K562 (cell line): Measurements from ENCODE around the gene STT3A. TPM values are rescaled to one million over a fixed set of nuclear protein-coding genes. Genes with fewer than 3 reads are reported as not detected.
A peak's percentile ranks its signal among the peaks of the same experiment; 100 is the strongest.

Experiments used
- ASH1L ChIP-seq: fragments of 450-650 bp; IDR thresholded peaks from 2 replicates; pipeline ENCODE4 v1.6.1; 2018; ENCODE audit warnings: borderline replicate concordance, mild to moderate bottlenecking, low read depth; ENCODE audit not compliant: partially characterized antibody
- DDX20 ChIP-seq: fragments of 450-650 bp; IDR thresholded peaks from 2 replicates; pipeline ENCODE4 v1.6.1; 2016; ENCODE audit warnings: missing genetic modification characterization, low read depth, mild to moderate bottlenecking, missing compliant biosample characterization, moderate library complexity
- ESRRA ChIP-seq: fragments of 450-650 bp; IDR thresholded peaks from 2 replicates; pipeline ENCODE4 v1.6.1; 2014; ENCODE audit warnings: low read depth, mild to moderate bottlenecking, moderate library complexity, borderline replicate concordance
- KDM2B ChIP-seq: fragments of 250-450 bp; sonication (Bioruptor Pico); IDR thresholded peaks from 2 replicates; pipeline ENCODE4 v1.8.0; 2021; ENCODE audit warnings: mild to moderate bottlenecking, moderate library complexity
- KDM5B ChIP-seq: fragments of 200-600 bp; sonication (generic); IDR thresholded peaks from 2 replicates; pipeline ENCODE4 v1.6.1; 2012; ENCODE audit warnings: low read depth, mild to moderate bottlenecking, moderate library complexity, low read length, control low read depth, inconsistent platforms; ENCODE audit not compliant: insufficient replicate concordance
- RAD21 ChIP-seq, 2 experiments: fragments of 250-450 bp in 1 of 2; fragments of 450-650 bp in 1 of 2; sonication (Bioruptor Pico) in 1 of 2; formaldehyde crosslinking in 1 of 2; IDR thresholded peaks in 1 of 2; conservative IDR thresholded peaks in 1 of 2; 2 replicates each; pipeline versions ENCODE4 v1.4.0 to v1.8.0; 2020 to 2022; ENCODE audit warnings: mild to moderate bottlenecking in 2 of 2, moderate library complexity in 1 of 2
- RBBP5 ChIP-seq: fragments of 200-600 bp; sonication (generic); IDR thresholded peaks from 2 replicates; pipeline ENCODE4 v1.6.1; 2012; ENCODE audit warnings: borderline replicate concordance, mild to moderate bottlenecking, low read length, control low read depth, inconsistent platforms; ENCODE audit not compliant: insufficient read depth, poor library complexity, severe bottlenecking
- RNF2 ChIP-seq: sonication (generic); IDR thresholded peaks from 2 replicates; pipeline ENCODE4 v1.6.1; 2016
- SUPT5H ChIP-seq: fragments of 450-650 bp; IDR thresholded peaks from 2 replicates; pipeline ENCODE4 v1.6.1; 2016
- TCF7 ChIP-seq: sonication (generic); IDR thresholded peaks from 2 replicates; pipeline ENCODE4 v1.6.1; 2016; ENCODE audit warnings: antibody characterized with exemption, borderline replicate concordance
- ZNF133 ChIP-seq: fragments of 250-450 bp; sonication (Bioruptor Pico); IDR thresholded peaks from 2 replicates; pipeline ENCODE4 v1.4.0; 2020; ENCODE audit warnings: mild to moderate bottlenecking
- ZNF431 ChIP-seq: sonication (generic); formaldehyde crosslinking; IDR thresholded peaks from 2 replicates; pipeline ENCODE4 v1.8.0; 2022; ENCODE audit warnings: mild to moderate bottlenecking, missing genetic modification reagents
- ZNF780A ChIP-seq: fragments of 250-450 bp; sonication (Bioruptor Pico); IDR thresholded peaks from 2 replicates; pipeline ENCODE4 v1.5.0; 2021; ENCODE audit warnings: mild to moderate bottlenecking
- ZNF79 ChIP-seq: fragments of 250-450 bp; sonication (Bioruptor Pico); IDR thresholded peaks from 2 replicates; pipeline ENCODE4 v1.4.0; 2020; ENCODE audit warnings: low read depth, mild to moderate bottlenecking, moderate library complexity
- polyA plus RNA-seq, 8 experiments: library from polyadenylated mRNA; depleted of rRNA in 4 of 8; stranded (reverse) in 5 of 8; unstranded in 3 of 8; fragments of >200 nt; fragmentation: Nextera tagmentation in 2 of 8; fragmentation: Illumina TruSeq in 1 of 8; extraction: Ambion mirVana in 2 of 8; extraction: Trizol in 1 of 8; gene quantifications; 2 replicates each; pipeline versions ENCODE4 v1.2.1 to v1.2.3, GENCODE V29; 2011 to 2014; ENCODE audit warnings: inconsistent platforms in 1 of 8, missing spikeins in 1 of 8
- total RNA-seq, 7 experiments: library from RNA; depleted of rRNA in 6 of 7; stranded (reverse); fragments of >200 nt in 6 of 7; fragmentation: Illumina TruSeq in 2 of 7; extraction: Trizol in 2 of 7; gene quantifications; 2 replicates each; pipeline versions ENCODE4 v1.2.1 to v1.2.3, GENCODE V29; 2011 to 2021; ENCODE audit warnings: low replicate concordance in 1 of 7
- TF ChIP-seq, protein P1 (sequence below): fragments of 250-450 bp; sonication (Bioruptor Pico); IDR thresholded peaks from 2 replicates; pipeline ENCODE4 v1.8.0; 2022; ENCODE audit warnings: moderate library complexity, mild to moderate bottlenecking, inconsistent platforms
- TF ChIP-seq, protein P2 (sequence below): fragments of 250-450 bp; sonication (Bioruptor Pico); IDR thresholded peaks from 2 replicates; pipeline ENCODE4 v1.5.0; 2020; ENCODE audit warnings: mild to moderate bottlenecking, borderline replicate concordance
- TF ChIP-seq, protein P3 (sequence below): sonication (generic); formaldehyde crosslinking; IDR thresholded peaks from 2 replicates; pipeline ENCODE4 v1.8.0; 2022; ENCODE audit warnings: mild to moderate bottlenecking, missing genetic modification reagents
- TF ChIP-seq, protein P4 (sequence below): fragments of 200-400 bp; formaldehyde crosslinking; IDR thresholded peaks from 2 replicates; pipeline ENCODE4 v1.6.1; 2017; ENCODE audit warnings: mild to moderate bottlenecking, low read depth, low read length, moderate library complexity
- TF ChIP-seq, protein P5 (sequence below): fragments of 250-450 bp; sonication (Bioruptor Pico); IDR thresholded peaks from 2 replicates; pipeline ENCODE4 v1.4.0; 2020; ENCODE audit warnings: mild to moderate bottlenecking, moderate library complexity, borderline replicate concordance

Gene STT3A
- total and polyA plus RNA-seq, 9 of the 15 experiments (the other 6 are each of a cell fraction or from before 2014, with no cell fraction given), result 70.7 to 330 (median 192) TPM

DNA sequence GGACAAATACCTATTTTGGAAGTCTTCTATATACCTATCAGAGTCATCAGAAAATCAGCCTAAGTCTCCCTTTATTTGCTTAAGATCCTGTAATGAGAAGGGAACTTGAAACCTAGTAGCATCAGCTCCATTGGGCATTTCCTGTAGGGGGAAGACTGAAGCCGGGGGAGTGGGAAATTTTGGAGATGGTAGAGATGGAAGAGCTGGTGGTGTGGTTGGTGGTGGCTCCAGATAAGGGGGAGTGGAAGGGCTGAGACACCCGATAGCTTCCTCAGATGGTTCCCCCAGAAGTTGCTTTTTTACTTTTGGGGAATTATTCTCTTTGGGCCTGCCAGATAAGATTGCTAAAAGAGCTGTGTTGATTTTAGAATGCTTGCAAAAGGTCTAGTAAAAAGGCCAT, 39.7 kb upstream of the STT3A start (continued):
- no peak for TF ChIP-seq DDX20 (tag)
- TF ChIP-seq, protein P1, sequence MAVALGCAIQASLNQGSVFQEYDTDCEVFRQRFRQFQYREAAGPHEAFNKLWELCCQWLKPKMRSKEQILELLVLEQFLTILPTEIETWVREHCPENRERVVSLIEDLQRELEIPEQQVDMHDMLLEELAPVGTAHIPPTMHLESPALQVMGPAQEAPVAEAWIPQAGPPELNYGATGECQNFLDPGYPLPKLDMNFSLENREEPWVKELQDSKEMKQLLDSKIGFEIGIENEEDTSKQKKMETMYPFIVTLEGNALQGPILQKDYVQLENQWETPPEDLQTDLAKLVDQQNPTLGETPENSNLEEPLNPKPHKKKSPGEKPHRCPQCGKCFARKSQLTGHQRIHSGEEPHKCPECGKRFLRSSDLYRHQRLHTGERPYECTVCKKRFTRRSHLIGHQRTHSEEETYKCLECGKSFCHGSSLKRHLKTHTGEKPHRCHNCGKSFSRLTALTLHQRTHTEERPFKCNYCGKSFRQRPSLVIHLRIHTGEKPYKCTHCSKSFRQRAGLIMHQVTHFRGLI (CRISPR knock-in tag), result peak; percentile 53; the same call in 1 of the 2 replicates
- no peak for TF ChIP-seq ASH1L
- no peak for TF ChIP-seq ZNF780A (CRISPR knock-in tag)
- TF ChIP-seq RBBP5, result no peak
- TF ChIP-seq KDM2B (CRISPR knock-in tag), result no peak
- TF ChIP-seq ZNF133 (CRISPR knock-in tag), result no peak
- no peak for TF ChIP-seq ESRRA
- TF ChIP-seq, protein P2, sequence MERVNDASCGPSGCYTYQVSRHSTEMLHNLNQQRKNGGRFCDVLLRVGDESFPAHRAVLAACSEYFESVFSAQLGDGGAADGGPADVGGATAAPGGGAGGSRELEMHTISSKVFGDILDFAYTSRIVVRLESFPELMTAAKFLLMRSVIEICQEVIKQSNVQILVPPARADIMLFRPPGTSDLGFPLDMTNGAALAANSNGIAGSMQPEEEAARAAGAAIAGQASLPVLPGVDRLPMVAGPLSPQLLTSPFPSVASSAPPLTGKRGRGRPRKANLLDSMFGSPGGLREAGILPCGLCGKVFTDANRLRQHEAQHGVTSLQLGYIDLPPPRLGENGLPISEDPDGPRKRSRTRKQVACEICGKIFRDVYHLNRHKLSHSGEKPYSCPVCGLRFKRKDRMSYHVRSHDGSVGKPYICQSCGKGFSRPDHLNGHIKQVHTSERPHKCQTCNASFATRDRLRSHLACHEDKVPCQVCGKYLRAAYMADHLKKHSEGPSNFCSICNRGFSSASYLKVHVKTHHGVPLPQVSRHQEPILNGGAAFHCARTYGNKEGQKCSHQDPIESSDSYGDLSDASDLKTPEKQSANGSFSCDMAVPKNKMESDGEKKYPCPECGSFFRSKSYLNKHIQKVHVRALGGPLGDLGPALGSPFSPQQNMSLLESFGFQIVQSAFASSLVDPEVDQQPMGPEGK (CRISPR knock-in tag), result no peak
- peak in 1 of 2 experiments; percentile 44; a peak in 1 of 4 replicates for TF ChIP-seq RAD21 (CRISPR knock-in tag; conservative IDR thresholded peaks at IDR 0.05 in 1 of 2, IDR thresholded peaks at IDR 0.05 in 1 of 2)
- TF ChIP-seq SUPT5H, result no peak
- TF ChIP-seq KDM5B, result no peak
- no peak for TF ChIP-seq ZNF431 (CRISPR knock-in tag)
- 0 out of 2 replicates have a peak, but pooled peaks have one; percentile 55 for TF ChIP-seq ZNF79 (CRISPR knock-in tag)
- TF ChIP-seq, protein P3, sequence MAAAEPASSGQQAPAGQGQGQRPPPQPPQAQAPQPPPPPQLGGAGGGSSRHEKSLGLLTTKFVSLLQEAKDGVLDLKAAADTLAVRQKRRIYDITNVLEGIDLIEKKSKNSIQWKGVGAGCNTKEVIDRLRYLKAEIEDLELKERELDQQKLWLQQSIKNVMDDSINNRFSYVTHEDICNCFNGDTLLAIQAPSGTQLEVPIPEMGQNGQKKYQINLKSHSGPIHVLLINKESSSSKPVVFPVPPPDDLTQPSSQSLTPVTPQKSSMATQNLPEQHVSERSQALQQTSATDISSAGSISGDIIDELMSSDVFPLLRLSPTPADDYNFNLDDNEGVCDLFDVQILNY (CRISPR knock-in tag), result no peak
- TF ChIP-seq, protein P4, sequence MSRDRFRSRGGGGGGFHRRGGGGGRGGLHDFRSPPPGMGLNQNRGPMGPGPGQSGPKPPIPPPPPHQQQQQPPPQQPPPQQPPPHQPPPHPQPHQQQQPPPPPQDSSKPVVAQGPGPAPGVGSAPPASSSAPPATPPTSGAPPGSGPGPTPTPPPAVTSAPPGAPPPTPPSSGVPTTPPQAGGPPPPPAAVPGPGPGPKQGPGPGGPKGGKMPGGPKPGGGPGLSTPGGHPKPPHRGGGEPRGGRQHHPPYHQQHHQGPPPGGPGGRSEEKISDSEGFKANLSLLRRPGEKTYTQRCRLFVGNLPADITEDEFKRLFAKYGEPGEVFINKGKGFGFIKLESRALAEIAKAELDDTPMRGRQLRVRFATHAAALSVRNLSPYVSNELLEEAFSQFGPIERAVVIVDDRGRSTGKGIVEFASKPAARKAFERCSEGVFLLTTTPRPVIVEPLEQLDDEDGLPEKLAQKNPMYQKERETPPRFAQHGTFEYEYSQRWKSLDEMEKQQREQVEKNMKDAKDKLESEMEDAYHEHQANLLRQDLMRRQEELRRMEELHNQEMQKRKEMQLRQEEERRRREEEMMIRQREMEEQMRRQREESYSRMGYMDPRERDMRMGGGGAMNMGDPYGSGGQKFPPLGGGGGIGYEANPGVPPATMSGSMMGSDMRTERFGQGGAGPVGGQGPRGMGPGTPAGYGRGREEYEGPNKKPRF, result no peak
- TF ChIP-seq, protein P5, sequence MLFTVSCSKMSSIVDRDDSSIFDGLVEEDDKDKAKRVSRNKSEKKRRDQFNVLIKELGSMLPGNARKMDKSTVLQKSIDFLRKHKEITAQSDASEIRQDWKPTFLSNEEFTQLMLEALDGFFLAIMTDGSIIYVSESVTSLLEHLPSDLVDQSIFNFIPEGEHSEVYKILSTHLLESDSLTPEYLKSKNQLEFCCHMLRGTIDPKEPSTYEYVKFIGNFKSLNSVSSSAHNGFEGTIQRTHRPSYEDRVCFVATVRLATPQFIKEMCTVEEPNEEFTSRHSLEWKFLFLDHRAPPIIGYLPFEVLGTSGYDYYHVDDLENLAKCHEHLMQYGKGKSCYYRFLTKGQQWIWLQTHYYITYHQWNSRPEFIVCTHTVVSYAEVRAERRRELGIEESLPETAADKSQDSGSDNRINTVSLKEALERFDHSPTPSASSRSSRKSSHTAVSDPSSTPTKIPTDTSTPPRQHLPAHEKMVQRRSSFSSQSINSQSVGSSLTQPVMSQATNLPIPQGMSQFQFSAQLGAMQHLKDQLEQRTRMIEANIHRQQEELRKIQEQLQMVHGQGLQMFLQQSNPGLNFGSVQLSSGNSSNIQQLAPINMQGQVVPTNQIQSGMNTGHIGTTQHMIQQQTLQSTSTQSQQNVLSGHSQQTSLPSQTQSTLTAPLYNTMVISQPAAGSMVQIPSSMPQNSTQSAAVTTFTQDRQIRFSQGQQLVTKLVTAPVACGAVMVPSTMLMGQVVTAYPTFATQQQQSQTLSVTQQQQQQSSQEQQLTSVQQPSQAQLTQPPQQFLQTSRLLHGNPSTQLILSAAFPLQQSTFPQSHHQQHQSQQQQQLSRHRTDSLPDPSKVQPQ (CRISPR knock-in tag), result no peak; the same call in 1 of the 2 replicates
- TF ChIP-seq RNF2, result peak; percentile 79
- 0 out of 2 replicates have a peak, but pooled peaks have one; percentile 44 for TF ChIP-seq TCF7
